Endodermal cell (in vitro differentiated cells): ENCODE measurements around the gene TNP1. TPM values are rescaled to one million over a fixed set of nuclear protein-coding genes. Genes with fewer than 3 reads are reported as not detected.

Experiments used
- DNase-seq: peaks from one replicate; pipeline ENCODE4 v3.0.0-alpha.2; 2017
- H3K27ac ChIP-seq: 2 replicates; pipeline ENCODE4 v1.5.1; 2013; ENCODE audit warnings: mild to moderate bottlenecking, low read depth, low read length, moderate library complexity
- H3K27me3 ChIP-seq: 2 replicates; pipeline ENCODE4 v1.6.1; 2013; ENCODE audit warnings: mild to moderate bottlenecking, low read length, moderate library complexity; ENCODE audit not compliant: insufficient read depth, control insufficient read depth, poor library complexity, severe bottlenecking
- H3K36me3 ChIP-seq: 2 replicates; pipeline ENCODE4 v1.7.0; 2013; ENCODE audit warnings: mild to moderate bottlenecking, low read length, moderate library complexity; ENCODE audit not compliant: control insufficient read depth, insufficient read depth
- H3K4me1 ChIP-seq: one replicate; pipeline ENCODE4 v1.7.0; 2013; ENCODE audit warnings: low read length; ENCODE audit not compliant: control insufficient read depth, insufficient read depth
- H3K4me3 ChIP-seq: 2 replicates; pipeline ENCODE4 v1.5.1; 2013; ENCODE audit warnings: mild to moderate bottlenecking, low read length, moderate library complexity
- H3K9ac ChIP-seq: 2 replicates; pipeline ENCODE4 v1.6.1; 2013; ENCODE audit warnings: mild to moderate bottlenecking, low read length, moderate library complexity; ENCODE audit not compliant: poor library complexity, severe bottlenecking; ENCODE audit errors: extremely low read depth
- H3K9me3 ChIP-seq: 2 replicates; pipeline ENCODE4 v1.6.1; 2013; ENCODE audit warnings: mild to moderate bottlenecking, low read length, moderate library complexity; ENCODE audit not compliant: control insufficient read depth
- H3K27ac Mint-ChIP-seq: 2 replicates; pipeline ENCODE4 v1.8.0; 2020; ENCODE audit warnings: mixed read lengths
- H3K27me3 Mint-ChIP-seq: 2 replicates; pipeline ENCODE4 v1.8.0; 2021; ENCODE audit warnings: mild to moderate bottlenecking, mixed read lengths; ENCODE audit not compliant: insufficient read depth
- H3K36me3 Mint-ChIP-seq: 2 replicates; pipeline ENCODE4 v1.8.0; 2020; ENCODE audit warnings: low read depth, mixed read lengths
- H3K4me1 Mint-ChIP-seq: 2 replicates; pipeline ENCODE4 v1.8.0; 2020; ENCODE audit warnings: mixed read lengths
- H3K4me3 Mint-ChIP-seq: 2 replicates; pipeline ENCODE4 v1.8.0; 2020; ENCODE audit warnings: mild to moderate bottlenecking, moderate library complexity, mixed read lengths
- H3K9me3 Mint-ChIP-seq: 2 replicates; pipeline ENCODE4 v1.8.0; 2020; ENCODE audit warnings: mild to moderate bottlenecking, mixed read lengths
- CTCF ChIP-seq: fragments of 200-600 bp; sonication (generic); conservative IDR thresholded peaks from 2 replicates; pipeline ENCODE4 v1.5.0; 2021; ENCODE audit warnings: antibody characterized with exemption, mild to moderate bottlenecking
- WGBS, 2 experiments: methylation state at CpG; one replicate each; pipeline versions ENCODE4 v1.1.5 to v1.1.7; 2013; ENCODE audit warnings: missing lambda C conversion rate in 2 of 2, mixed read lengths in 1 of 2; ENCODE audit not compliant: insufficient coverage in 1 of 2, insufficient read length in 1 of 2; 5-methylcytosine and 5-hydroxymethylcytosine counted together
- long read RNA-seq, 4 experiments: library from polyadenylated mRNA in 2 of 4; library from RNA in 1 of 4; library from capped mRNA in 1 of 4; stranded (forward) in 3 of 4; unstranded in 1 of 4; transcript quantifications; one replicate each; pipeline ENCODE4 v2.0.0, GENCODE V29; 2020 to 2021; ENCODE audit warnings: inconsistent platforms in 1 of 4
- polyA plus RNA-seq, 2 experiments: library from polyadenylated mRNA; stranded (reverse); fragments of 50-300 nt; gene quantifications; one replicate each; pipeline ENCODE4 v1.2.3, GENCODE V29; 2013
- total RNA-seq, 2 donors: library from RNA; stranded (reverse); fragmentation: NEBNext Ultra II Directional in 1 of 2; extraction: Animal tissue kit (Norgen Biotek cat#: 25700) in 1 of 2; gene quantifications; 2 replicates in 1 of 2; 3 replicates in 1 of 2; pipeline ENCODE4 v1.2.1, GENCODE V29; 2021

The TNP1 gene
- total RNA-seq: not detected
- not detected for polyA plus RNA-seq (2013, experiment 1 of 2)
- not detected for polyA plus RNA-seq (2013, experiment 2 of 2)
- long read RNA-seq, experiment 1: 0 reads
- long read RNA-seq, experiment 2: 0 reads
- long read RNA-seq, experiment 3: 0 reads
- long read RNA-seq, experiment 4: 0 reads

- no peak for DNase-seq
- H3K27me3 ChIP-seq: no peaks in the 10 kb centered on the region
- no peak for TF ChIP-seq CTCF
- Mint-ChIP-seq H3K36me3 (no peaks in the 10 kb centered on the region), H3K4me1 (peaks cover 42% of the 10 kb centered on the region), H3K4me3 (no peak within 1 kb of the TSS), H3K27me3 (peaks cover 9% of the 10 kb centered on the region), H3K27ac (no peak within 1 kb of the TSS), H3K9me3 (no peaks in the 10 kb centered on the region)
- no peak within 1 kb of the TSS for H3K9ac ChIP-seq
- no peaks in the 10 kb centered on the region for H3K9me3 ChIP-seq
- no peak within 1 kb of the TSS for H3K27ac ChIP-seq
- H3K36me3 ChIP-seq: no peaks in the 10 kb centered on the region
- peaks cover 11% of the 10 kb centered on the region for H3K4me1 ChIP-seq
- no peak within 1 kb of the TSS for H3K4me3 ChIP-seq
- 88% methylated on average over 3 to 6 of the region's 6 CpGs for WGBS, 2 experiments
Measured at GRCh38 chr2:216859944-216860343, at the start of gene TNP1. TNP1 (minus strand) TSS chr2:216860064; CDS start chr2:216860034, 30 bp downstream.

GRCh38 chr2:216908300-216908699, 48.4 kb upstream of the TNP1 start:
- H3K4me1 ChIP-seq: peaks cover 6% of the 10 kb centered on the region
- Mint-ChIP-seq H3K36me3 (no peaks in the 10 kb centered on the region), H3K4me3 (no peak overlapping the region), H3K4me1 (peaks cover 14% of the 10 kb centered on the region), H3K9me3 (peaks cover 12% of the 10 kb centered on the region), H3K27me3 (peaks cover 49% of the 10 kb centered on the region), H3K27ac (no peak overlapping the region)
- no peaks in the 10 kb centered on the region for H3K27me3 ChIP-seq
- WGBS, 2 experiments: 79 to 90% methylated on average over 6 of the region's 6 CpGs
- no peak overlapping the region for H3K9ac ChIP-seq
- H3K4me3 ChIP-seq: no peak overlapping the region
- no peak for TF ChIP-seq CTCF
- H3K9me3 ChIP-seq: peaks cover 10% of the 10 kb centered on the region
- no peak overlapping the region for H3K27ac ChIP-seq
- H3K36me3 ChIP-seq: no peaks in the 10 kb centered on the region
- DNase-seq: peak; percentile 27

- H3K27me3 Mint-ChIP-seq: peaks cover 34% of the 10 kb centered on the region
- TF ChIP-seq CTCF: peak; percentile 72
- no peak overlapping the region for H3K4me3 Mint-ChIP-seq
Measured at GRCh38 chr2:216905649-216906329, 45.9 kb upstream of the TNP1 start.

More at GRCh38 chr2:216905649-216906329, 45.9 kb upstream of the TNP1 start:
- peaks cover 30% of the 10 kb centered on the region for H3K9me3 ChIP-seq
- H3K36me3 Mint-ChIP-seq: no peaks in the 10 kb centered on the region
- no peak overlapping the region for H3K27ac ChIP-seq
- no peak overlapping the region for H3K4me3 ChIP-seq
- H3K9me3 Mint-ChIP-seq: peaks cover 31% of the 10 kb centered on the region
- H3K36me3 ChIP-seq: no peaks in the 10 kb centered on the region
- H3K27me3 ChIP-seq: no peaks in the 10 kb centered on the region
- peak; percentile 45 for DNase-seq
- no peaks in the 10 kb centered on the region for H3K4me1 Mint-ChIP-seq
- H3K27ac Mint-ChIP-seq: no peak overlapping the region
- no peak overlapping the region for H3K9ac ChIP-seq
- 93 to 100% methylated on average over 2 to 4 of the region's 4 CpGs for WGBS, 2 experiments
- no peaks in the 10 kb centered on the region for H3K4me1 ChIP-seq
